Right lobe of liver (tissue), 6 donors: Measurements from ENCODE around the gene THBS3. TPM values are rescaled to one million over a fixed set of nuclear protein-coding genes. Genes with fewer than 3 reads are reported as not detected.

Experiments
- ATAC-seq, 4 donors: fragments of 200-7000 bp; cut with Tn5 transposase; one replicate each; pipeline ENCODE4 v1.9.1; 2020; ENCODE audit warnings: mild to moderate bottlenecking in 4 of 4, moderate library complexity in 4 of 4
- DNase-seq, 3 donors: peaks; one replicate each; pipeline ENCODE4 v3.0.0-alpha.2; 2020
- H3K27ac ChIP-seq, 3 donors: fragments of 200-600 bp; one replicate each; pipeline ENCODE4 v1.8.0; 2022
- H3K27me3 ChIP-seq, 2 donors: fragments of 200-600 bp; one replicate each; pipeline ENCODE4 v1.8.0; 2022
- H3K36me3 ChIP-seq, 4 donors: fragments of 200-600 bp; sonication (generic) in 1 of 4; one replicate each; pipeline versions ENCODE4 v1.5.1 to v1.8.0; 2017 to 2022; ENCODE audit warnings: control low read depth in 1 of 4
- H3K4me1 ChIP-seq, 4 donors: fragments of 200-600 bp; sonication (generic) in 1 of 4; one replicate each; pipeline versions ENCODE4 v1.5.1 to v1.8.0; 2017 to 2022; ENCODE audit warnings: control low read depth in 1 of 4
- H3K4me3 ChIP-seq, 3 donors: fragments of 200-600 bp; one replicate each; pipeline ENCODE4 v1.8.0; 2022
- H3K9me3 ChIP-seq, 4 donors: fragments of 200-600 bp; sonication (generic) in 1 of 4; one replicate each; pipeline versions ENCODE4 v1.5.1 to v1.8.0; 2017 to 2022; ENCODE audit warnings: control low read depth in 1 of 4
- POLR2A ChIP-seq: fragments of 450-650 bp; IDR thresholded peaks from one replicate; pipeline ENCODE4 v1.6.1; 2017; ENCODE audit warnings: antibody characterized with exemption, mild to moderate bottlenecking
- WGBS: methylation state at CpG from one replicate; pipeline ENCODE4 v1.1.6; 2018; ENCODE audit warnings: low coverage, low lambda C conversion rate; ENCODE audit not compliant: insufficient coverage; ENCODE audit errors: missing lambda C conversion rate; 5-methylcytosine and 5-hydroxymethylcytosine counted together
- intact Hi-C, 2 donors: fragments of 100-400 bp; cut with DNase I; formaldehyde crosslinking; loops; one replicate each; pipeline versions ENCODE4 v1.11.2 to v1.14.1; 2022
- total RNA-seq, 6 experiments: library from RNA; depleted of rRNA in 2 of 6; stranded (reverse); fragments of >200 nt in 2 of 6; fragmentation: NEBNext Ultra II Directional in 3 of 6; extraction: Animal tissue kit (Norgen Biotek cat#: 25700) in 3 of 6; gene quantifications; one replicate each; pipeline versions ENCODE4 v1.1.0 to v1.2.4, GENCODE V29; 2016 to 2023
- TF ChIP-seq, protein P1 (sequence below), 4 donors: fragments of 200-600 bp in 3 of 4; fragments of 450-650 bp in 1 of 4; IDR thresholded peaks; one replicate each; pipeline versions ENCODE4 v1.5.1 to v1.8.0; 2016 to 2022; ENCODE audit warnings: antibody characterized with exemption in 4 of 4, mild to moderate bottlenecking in 2 of 4
- donor health status: DM: no; HTN: yes; CAD: no.
- donor health status: DM: no; HTN: no; CAD: no.
- donor health status: DM: no; HTN: no; CAD: no.
- donor health status: DM: no; HTN: yes; CAD: no.
- donor health status: DM: no; HTN: yes; CAD: no.

The THBS3 gene
- total RNA-seq, 6 experiments from 2014 or later: 4.0 to 14.4 (median 10.5) TPM

- Histone ChIP-seq H3K27ac (peak overlapping the region; percentile 76 to 90 (median 82)), H3K9me3 (no peaks in the 10 kb centered on the region), H3K27me3 (no peaks in the 10 kb centered on the region), H3K4me3 (peak overlapping the region; percentile 72 to 84 (median 79)), H3K36me3 (peaks cover 0 to 21% (median 0%) of the 10 kb centered on the region in 4 donors), H3K4me1 (peaks cover 0 to 16% (median 0%) of the 10 kb centered on the region in 4 donors)
- ATAC-seq (peak in 2 of 4 donors; percentile 1 to 4), DNase-seq (peak in 2 of 3 donors; percentile 45 to 56)
- TF ChIP-seq, protein P1, sequence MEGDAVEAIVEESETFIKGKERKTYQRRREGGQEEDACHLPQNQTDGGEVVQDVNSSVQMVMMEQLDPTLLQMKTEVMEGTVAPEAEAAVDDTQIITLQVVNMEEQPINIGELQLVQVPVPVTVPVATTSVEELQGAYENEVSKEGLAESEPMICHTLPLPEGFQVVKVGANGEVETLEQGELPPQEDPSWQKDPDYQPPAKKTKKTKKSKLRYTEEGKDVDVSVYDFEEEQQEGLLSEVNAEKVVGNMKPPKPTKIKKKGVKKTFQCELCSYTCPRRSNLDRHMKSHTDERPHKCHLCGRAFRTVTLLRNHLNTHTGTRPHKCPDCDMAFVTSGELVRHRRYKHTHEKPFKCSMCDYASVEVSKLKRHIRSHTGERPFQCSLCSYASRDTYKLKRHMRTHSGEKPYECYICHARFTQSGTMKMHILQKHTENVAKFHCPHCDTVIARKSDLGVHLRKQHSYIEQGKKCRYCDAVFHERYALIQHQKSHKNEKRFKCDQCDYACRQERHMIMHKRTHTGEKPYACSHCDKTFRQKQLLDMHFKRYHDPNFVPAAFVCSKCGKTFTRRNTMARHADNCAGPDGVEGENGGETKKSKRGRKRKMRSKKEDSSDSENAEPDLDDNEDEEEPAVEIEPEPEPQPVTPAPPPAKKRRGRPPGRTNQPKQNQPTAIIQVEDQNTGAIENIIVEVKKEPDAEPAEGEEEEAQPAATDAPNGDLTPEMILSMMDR (IDR thresholded peaks at IDR 0.05): no peak
- intact Hi-C loops: loop anchor here in 1 of 2 donors (5.0 kb wide), 1 partner anchor 73 kb away; no protein-coding TSS in a partner anchor
- 0% methylated on average over 16 of the region's 35 CpGs for WGBS
These were observed 47.1 kb upstream of the THBS3 start for GRCh38 chr1:155254714-155255242.

- ATAC-seq (no peak), DNase-seq (no peak)
- Histone ChIP-seq H3K27ac (no peak overlapping the region), H3K4me3 (peak overlapping the region; percentile 72 to 84 (median 79)), H3K4me1 (peaks cover 0 to 16% (median 0%) of the 10 kb centered on the region in 4 donors), H3K36me3 (peaks cover 0 to 16% (median 0%) of the 10 kb centered on the region in 4 donors), H3K27me3 (no peaks in the 10 kb centered on the region), H3K9me3 (no peaks in the 10 kb centered on the region)
- intact Hi-C loops: loop anchor here in 1 of 2 donors (5.0 kb wide), 1 partner anchor 73 kb away; no protein-coding TSS in a partner anchor
- TF ChIP-seq POLR2A: no peak
- TF ChIP-seq, protein P1 (IDR thresholded peaks at IDR 0.05): no peak
- 56% methylated on average over 7 of the region's 12 CpGs for WGBS
These were observed 46.6 kb upstream of the THBS3 start for GRCh38 chr1:155254228-155254713.

DNA sequence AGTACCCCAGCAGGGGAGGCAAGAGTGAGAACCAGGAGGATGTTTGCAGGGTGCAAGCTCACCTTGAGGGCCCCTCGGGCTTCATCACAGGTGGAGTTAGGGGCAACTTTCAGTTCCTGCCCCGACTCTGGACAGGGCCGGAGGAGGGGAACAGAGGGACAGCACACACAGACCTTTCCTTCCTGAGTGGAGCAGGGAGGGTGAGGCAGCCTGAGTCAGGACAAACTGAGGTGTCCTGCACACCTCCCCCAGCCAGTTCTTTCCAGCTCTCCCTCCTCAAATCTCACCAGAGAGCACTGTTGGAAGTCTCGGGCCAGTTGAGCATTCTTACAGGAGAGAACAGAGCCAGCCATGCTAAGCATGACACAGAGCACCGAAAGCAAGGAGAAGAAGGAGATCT, 46.1 kb upstream of the THBS3 start:
- DNase-seq (no peak), ATAC-seq (no peak)
- Histone ChIP-seq H3K36me3 (peaks cover 0 to 13% (median 0%) of the 10 kb centered on the region in 4 donors), H3K27ac (no peak overlapping the region), H3K9me3 (no peaks in the 10 kb centered on the region), H3K4me3 (no peak overlapping the region), H3K27me3 (no peaks in the 10 kb centered on the region), H3K4me1 (peaks cover 0 to 16% (median 0%) of the 10 kb centered on the region in 4 donors)
- 50% methylated on average over 1 of the region's 5 CpGs for WGBS
- intact Hi-C loops: loop anchor here in 1 of 2 donors (5.0 kb wide), 1 partner anchor 74 kb away; no protein-coding TSS in a partner anchor
- TF ChIP-seq POLR2A: no peak
- TF ChIP-seq, protein P1 (IDR thresholded peaks at IDR 0.05): no peak

GRCh38 chr1:155253208-155253607, 45.5 kb upstream of the THBS3 start:
- intact Hi-C loops: loop anchor here in 1 of 2 donors (5.0 kb wide), 1 partner anchor 74 kb away; no protein-coding TSS in a partner anchor
- H3K36me3 ChIP-seq: peaks cover 0 to 7% (median 0%) of the 10 kb centered on the region in 4 donors
- no peak overlapping the region for H3K27ac ChIP-seq
- 65% methylated on average over 2 of the region's 5 CpGs for WGBS
- H3K27me3 ChIP-seq: no peaks in the 10 kb centered on the region
- DNase-seq: no peak
- H3K4me3 ChIP-seq: no peak overlapping the region
- peaks cover 0 to 16% (median 0%) of the 10 kb centered on the region in 4 donors for H3K4me1 ChIP-seq
- ATAC-seq: no peak
- TF ChIP-seq, protein P1 (IDR thresholded peaks at IDR 0.05): no peak
- TF ChIP-seq POLR2A: no peak
- no peaks in the 10 kb centered on the region for H3K9me3 ChIP-seq
